PC-3 (cell line): ENCODE results near the gene MT1M.

Source experiments
- EZH2 ChIP-seq: fragments of 300-600 bp; sonication (generic); IDR thresholded peaks from one replicate; pipeline ENCODE4 v1.6.1; 2017; ENCODE audit warnings: antibody characterized with exemption, mild to moderate bottlenecking, low read length; ENCODE audit not compliant: unreplicated experiment
- EZH2phosphoT487 ChIP-seq: fragments of 300-600 bp; sonication (generic); IDR thresholded peaks from 2 replicates; pipeline ENCODE4 v1.6.1; 2018; ENCODE audit warnings: mild to moderate bottlenecking, antibody characterized with exemption, low read length, borderline replicate concordance
- TF ChIP-seq, protein P1 (sequence below): fragments of 300-600 bp; sonication (generic); conservative IDR thresholded peaks from 2 replicates; pipeline ENCODE4 v1.5.1; 2017; ENCODE audit warnings: antibody characterized with exemption, low read depth, mild to moderate bottlenecking, low read length

DNA sequence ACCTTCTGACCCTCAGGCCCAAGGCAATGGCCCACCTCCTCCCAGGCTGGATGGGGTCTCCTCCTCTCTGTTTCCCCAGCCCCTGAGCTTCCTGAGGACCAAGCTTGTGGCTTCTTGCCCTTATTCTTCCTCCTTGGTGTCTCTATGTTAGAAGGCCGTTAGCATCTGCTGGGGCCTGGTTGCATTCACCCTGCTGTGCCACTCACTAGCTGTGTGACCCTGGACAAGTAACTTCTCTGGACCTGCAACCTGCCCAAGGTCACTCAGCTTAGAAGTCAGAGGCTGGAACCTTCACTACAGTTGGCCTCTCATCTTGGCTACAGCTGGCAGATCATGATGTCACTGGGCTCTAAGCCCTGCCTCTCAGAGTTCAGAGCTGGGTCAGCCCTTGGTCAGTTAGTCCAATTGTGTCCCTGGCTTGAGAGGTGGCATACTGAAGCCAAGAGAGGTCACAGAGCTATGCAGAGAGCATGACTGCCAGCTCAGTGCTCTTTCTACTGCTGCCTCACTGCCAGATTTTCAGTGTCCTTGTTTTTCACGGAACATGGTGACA lies 21.1 kb upstream of the MT1M start:
- TF ChIP-seq, protein P1, sequence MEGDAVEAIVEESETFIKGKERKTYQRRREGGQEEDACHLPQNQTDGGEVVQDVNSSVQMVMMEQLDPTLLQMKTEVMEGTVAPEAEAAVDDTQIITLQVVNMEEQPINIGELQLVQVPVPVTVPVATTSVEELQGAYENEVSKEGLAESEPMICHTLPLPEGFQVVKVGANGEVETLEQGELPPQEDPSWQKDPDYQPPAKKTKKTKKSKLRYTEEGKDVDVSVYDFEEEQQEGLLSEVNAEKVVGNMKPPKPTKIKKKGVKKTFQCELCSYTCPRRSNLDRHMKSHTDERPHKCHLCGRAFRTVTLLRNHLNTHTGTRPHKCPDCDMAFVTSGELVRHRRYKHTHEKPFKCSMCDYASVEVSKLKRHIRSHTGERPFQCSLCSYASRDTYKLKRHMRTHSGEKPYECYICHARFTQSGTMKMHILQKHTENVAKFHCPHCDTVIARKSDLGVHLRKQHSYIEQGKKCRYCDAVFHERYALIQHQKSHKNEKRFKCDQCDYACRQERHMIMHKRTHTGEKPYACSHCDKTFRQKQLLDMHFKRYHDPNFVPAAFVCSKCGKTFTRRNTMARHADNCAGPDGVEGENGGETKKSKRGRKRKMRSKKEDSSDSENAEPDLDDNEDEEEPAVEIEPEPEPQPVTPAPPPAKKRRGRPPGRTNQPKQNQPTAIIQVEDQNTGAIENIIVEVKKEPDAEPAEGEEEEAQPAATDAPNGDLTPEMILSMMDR, result no peak
- TF ChIP-seq EZH2phosphoT487 (no peak), EZH2 (no peak)
